Measurements from ENCODE around the gene PDGFA. TPM values are rescaled to one million over a fixed set of nuclear protein-coding genes. Genes with fewer than 3 reads are reported as not detected.
A peak's percentile ranks its signal among the peaks of the same experiment; 100 is the strongest.

The PDGFA gene
- polyA plus RNA-seq, 1 donor = 43.2 TPM

- DNase-seq = no peak
Measured at GRCh38 chr7:538764-539685, 19.4 kb upstream of the PDGFA start.

- no peak for DNase-seq
Measured at GRCh38 chr7:537911-538634, 18.4 kb upstream of the PDGFA start.

DNA sequence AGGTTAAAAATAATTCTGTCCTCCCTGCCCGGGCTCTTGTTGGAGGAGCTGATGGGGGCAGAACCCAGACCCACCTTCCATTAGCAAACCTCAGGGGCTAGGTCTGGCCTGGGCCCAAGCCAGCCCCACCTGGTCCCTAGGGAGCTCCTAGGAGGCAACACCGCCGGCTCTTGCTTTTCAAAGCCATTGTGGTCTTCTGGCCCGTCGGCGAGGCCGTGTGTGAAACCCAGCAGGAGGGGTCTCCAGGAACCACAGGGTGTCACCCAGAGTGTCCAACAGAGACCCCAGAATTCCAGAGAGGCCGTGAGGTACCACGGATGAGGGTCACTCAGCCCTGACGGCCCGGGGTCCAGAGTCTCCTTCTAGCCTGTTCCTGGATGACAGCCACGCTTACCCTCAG, 16.6 kb upstream of the PDGFA start:
- DNase-seq = no peak

DNA sequence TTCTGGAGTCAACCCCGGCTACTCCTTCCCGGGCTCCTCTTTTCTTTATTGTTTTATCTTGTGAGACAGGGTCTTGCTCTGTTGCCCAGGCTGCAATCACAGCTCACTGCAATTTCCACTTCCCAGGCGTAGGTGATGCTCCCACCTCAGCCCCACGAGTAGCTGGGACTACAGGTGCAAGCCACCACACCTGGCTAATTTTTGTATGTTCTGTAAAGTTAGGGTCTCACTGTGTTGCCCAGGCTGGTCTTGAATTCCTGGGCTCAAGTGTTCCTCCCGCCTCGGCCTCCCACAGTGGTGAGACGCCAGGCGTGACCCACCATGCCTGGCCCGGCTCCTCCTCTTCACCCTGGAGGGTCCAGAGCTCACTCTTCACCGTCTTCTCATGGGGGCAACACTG, 15.3 kb upstream of the PDGFA start:
- DNase-seq = no peak

- DNase-seq = no peak
Measured at GRCh38 chr7:534075-534474, 14.4 kb upstream of the PDGFA start.

- no peak for DNase-seq
Measured at GRCh38 chr7:533266-533665, 13.6 kb upstream of the PDGFA start.

DNA sequence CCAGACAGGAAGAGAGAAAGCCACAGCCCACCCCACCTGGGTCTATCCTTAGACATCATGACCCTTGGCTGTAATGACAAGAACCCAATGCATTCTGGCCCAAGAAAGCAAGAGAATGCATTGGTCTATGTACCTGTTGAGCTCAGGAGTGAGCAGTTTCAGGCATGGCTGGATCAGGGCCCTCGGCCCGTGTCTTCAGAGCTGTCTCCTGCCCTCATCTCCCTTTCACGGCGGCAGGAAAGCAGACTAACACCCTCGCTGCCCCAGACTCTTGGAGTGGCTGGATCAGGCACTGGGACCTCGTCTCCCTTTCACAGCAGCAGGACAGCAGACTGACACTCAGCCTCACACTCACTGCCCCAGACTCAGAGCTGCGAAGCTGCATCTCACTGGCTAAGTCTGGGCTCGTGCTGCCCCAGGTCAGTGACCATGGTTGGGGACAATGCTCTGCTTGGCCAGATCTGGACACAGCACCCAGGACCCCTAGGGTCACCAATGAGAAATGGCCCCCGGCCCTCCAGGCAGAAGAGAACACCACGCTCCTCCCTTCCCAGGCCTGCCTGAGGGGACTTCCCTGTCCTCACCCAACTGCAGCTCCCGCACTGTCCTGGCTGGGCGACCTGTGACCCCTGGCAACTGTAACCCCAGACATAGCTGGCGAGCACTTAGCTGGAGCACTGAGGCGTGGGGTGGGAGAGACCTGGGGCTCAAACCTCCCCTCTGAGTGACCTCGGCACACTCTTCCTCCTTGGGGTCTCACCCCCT, 12.9 kb upstream of the PDGFA start:
- DNase-seq = no peak

GRCh38 chr7:531777-532176, 12.1 kb upstream of the PDGFA start:
- no peak for DNase-seq

DNA sequence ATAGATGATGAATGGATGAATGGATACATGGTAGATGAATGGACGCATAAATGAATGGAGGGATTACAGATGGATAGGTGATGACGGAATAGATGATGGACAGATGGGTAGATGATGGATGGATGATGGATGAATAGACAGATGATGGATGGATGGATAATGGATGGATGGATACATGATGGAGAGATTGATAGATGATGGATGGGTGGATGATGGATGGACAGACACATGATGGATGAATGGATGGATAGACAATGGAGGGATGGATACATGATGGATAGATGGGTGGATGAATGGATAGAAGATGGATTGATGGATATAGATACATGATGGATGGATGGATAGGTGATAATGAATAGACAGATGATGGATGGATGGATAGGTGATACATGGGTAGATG, 8.8 kb upstream of the PDGFA start:
- DNase-seq = no peak

GRCh38 chr7:527723-528122, 8.1 kb upstream of the PDGFA start:
- no peak for DNase-seq

DNA sequence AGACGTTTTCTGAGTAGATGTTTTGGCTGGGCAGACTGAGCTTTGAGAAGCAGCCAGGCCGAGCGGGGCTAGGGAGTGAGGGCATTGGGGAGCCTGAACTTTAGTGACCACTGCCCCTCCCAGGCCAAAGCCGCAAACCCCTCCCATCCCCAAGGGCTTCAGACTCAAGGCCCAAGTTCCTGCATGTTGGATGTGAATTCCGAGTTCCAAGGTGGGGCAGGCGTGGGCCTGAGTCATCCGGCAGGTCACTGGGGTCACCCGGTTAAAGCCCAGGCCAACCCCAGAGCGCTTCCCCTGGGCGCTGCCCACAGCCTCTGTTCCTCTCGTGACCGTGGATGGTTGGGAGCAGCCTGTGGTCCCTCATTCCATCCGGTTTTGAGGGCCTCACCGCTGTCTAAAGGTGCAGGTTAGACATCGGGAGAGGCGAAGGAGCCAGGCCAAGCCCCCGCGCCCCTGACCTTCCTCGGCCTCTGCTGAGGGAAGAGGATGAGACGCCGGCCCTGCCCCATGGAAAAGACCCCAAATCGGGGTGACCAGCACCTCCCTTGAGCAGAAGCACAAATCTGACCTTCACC, 6.9 kb upstream of the PDGFA start:
- no peak for DNase-seq

- no peak for DNase-seq
Measured at GRCh38 chr7:525740-526139, 6.1 kb upstream of the PDGFA start.

- no peak for DNase-seq
Measured at GRCh38 chr7:524800-525199, 5.2 kb upstream of the PDGFA start.

- no peak for DNase-seq
Measured at GRCh38 chr7:523347-524336, 4.0 kb upstream of the PDGFA start.

- no peak for DNase-seq
Measured at GRCh38 chr7:522951-523314, 3.3 kb upstream of the PDGFA start.

GRCh38 chr7:522071-522950, 2.7 kb upstream of the PDGFA start:
- DNase-seq = peak; percentile 71

DNA sequence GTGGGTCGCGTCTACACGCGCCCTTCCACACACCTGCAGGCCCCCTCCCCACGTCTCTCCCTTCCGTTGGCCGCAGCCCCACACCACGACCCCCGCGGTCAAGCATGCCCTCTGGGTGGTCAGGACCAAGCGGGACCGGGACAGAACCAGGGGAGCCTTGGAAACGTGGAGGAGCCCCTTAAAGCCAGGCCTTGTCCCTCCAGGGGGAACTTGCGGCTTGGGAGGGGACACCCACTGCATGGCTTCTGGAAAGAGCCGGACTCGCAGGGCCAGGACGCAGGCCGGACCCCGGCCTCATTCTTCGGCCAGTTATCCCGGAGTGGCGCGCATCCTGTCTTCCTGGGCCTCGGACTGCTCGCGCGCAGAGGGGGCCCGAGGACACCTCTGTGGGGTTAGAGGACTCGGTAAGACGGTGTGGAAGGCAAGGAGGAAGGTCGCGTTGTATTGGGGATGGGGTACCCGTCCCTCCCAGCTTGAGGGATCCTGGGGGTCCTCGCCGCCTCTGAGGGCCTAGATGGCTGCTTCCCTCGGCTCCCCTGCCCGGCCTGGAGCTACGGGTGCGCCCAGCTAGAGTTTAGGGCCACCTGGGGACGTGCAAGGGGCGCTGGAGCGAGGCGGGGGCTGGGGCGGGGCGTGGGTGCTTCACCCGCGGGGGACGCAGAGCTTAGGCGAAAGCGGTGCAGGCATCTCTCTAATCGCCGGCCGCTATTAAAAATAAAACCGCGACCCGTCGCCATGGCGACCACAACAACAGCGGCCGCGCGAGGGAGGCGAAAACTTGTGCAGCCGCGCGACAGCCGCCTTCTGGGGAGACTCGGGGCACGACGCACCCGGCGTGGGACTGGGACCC, 1.8 kb upstream of the PDGFA start:
- peak; percentile 68 for DNase-seq

- peak; percentile 47 for DNase-seq
Measured at GRCh38 chr7:520503-521161, 986 bp upstream of the PDGFA start.
